Measurements from ENCODE around the gene MRM2.

MRM2 gene

GRCh38 chr7:2201686-2202360, 40.2 kb downstream of the MRM2 start:
- DNase-seq, result no peak

GRCh38 chr7:2201128-2201527, 40.9 kb downstream of the MRM2 start:
- DNase-seq, result no peak

GRCh38 chr7:2200584-2200980, 41.4 kb downstream of the MRM2 start:
- DNase-seq, result no peak

DNA sequence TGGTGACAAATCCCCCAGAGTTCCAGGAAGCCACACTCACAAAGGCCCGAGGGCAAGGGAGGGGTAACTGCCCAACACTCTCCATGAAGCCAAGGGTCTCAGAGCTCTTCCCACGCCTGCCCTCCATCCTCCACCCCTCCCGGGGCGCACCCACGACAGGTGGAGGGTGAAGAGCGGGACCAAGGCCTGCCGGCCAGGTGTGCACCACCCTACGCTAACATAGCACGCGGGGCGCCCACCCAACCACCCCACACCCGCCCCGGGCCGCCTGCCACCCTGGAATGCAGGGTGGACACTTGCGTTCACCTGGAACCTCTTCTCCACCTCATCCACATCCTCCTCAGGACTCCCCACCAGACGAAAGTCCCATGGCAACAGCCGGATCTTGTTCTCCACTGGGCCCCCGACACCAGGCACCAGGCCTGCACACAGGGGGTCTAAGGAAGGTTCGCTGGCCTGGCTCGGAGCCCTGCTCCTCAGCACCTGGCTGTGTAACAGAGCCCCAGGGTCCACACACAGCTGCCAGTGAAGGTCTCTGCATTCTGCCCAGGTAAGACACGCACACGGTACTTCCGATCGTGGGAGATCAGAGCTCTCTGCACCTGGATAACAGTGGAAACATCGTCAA, 41.9 kb downstream of the MRM2 start:
- DNase-seq, result no peak

DNA sequence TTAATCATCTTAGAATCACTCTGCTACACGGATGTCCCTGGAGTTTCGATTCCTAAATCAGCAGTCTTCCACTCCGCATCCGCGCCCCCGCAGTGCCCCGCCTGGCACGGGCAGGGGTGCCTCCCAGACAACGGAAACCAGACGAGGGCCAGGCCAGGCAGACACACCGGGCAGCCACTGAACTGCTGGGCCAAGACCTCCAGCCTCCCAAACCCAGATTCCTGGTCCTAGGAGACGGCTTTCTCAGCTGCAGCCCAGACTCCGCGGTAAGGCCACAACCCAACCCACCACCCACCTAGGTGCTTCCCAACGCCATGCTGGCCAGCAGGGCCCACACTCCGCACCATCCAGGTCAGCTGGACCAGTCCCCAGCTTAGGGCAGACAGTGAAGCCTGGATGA, 42.5 kb downstream of the MRM2 start:
- DNase-seq, result no peak

- no peak for DNase-seq
Measured at GRCh38 chr7:2198760-2199159, 43.2 kb downstream of the MRM2 start.

GRCh38 chr7:2198206-2198605, 43.8 kb downstream of the MRM2 start:
- peak; percentile 39 for DNase-seq

GRCh38 chr7:2197436-2198155, 44.4 kb downstream of the MRM2 start:
- DNase-seq, result no peak

GRCh38 chr7:2196381-2197378, 45.3 kb downstream of the MRM2 start:
- DNase-seq, result no peak

DNA sequence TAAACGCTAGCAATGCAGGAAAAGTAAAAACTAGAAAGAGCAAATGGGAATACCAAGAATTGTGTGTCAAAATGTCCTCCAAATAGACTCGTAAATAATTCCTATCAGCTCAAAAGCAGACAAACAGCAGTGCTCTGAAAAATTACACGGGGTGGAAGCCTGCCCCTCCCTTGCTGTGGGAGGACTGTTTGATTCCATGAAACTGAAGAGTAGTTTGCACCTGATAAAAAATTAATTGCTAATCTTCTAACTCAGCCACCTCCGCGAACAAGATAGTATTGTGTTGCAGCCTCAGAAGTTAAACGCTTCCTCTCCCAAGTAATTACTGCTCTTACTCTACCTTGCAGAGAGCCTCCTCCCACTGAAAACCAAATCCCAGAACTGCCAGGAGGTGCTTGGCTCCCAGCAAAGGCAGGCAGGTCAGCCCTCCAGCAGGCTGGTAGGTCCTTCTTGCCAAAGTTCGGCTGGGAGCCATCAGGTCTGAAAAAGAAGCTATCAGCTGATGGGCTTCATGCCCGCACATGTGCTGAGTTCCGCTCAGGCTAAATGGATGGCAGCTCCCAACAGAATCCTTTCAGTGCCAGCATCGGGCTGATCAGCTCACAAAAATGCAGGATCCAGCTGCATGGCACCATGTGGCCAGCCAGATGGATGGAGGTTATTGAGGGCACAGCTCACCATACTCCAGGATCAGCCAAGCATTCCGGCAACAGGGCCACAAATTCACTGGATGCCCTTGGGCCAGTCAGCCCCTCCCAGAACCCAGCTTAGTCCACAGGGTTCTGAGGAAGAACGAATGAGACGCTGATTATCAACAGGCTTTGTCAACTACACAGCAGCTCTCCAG, 46.4 kb downstream of the MRM2 start:
- DNase-seq, result no peak

- no peak for DNase-seq
Measured at GRCh38 chr7:2193575-2194305, 48.3 kb downstream of the MRM2 start.

DNA sequence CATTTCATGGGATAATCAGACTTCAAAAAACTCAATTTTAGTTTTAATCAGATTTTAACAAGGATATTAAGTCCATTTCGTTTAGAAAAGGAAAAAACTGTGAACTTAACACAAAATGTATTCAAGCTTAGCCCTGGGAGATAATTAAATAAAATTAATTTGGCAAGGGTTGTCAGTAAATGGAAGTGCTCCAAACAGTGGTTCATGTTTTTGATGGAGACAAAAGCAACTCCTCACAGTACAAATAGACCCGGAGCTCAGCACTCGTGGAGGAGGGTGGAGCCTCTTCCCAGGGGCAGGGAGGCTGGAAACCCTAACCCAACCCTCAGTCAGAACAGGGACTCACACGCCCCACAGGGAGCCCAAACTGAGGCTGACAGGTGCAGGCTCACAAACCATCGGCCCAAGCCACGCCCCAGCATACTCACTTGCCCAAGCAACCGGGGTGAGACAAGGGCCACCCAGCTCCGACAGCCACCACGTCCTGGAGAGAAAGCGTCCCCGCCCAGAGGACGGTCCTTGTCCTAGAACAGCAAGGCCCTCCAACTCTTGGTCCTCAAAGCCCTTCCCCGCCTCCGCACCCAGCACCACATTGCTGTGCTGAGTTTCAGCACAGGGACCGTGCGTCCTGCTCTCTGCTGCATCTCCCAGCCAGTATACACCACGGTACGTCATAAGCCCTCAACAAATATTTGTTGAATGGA, 49.0 kb downstream of the MRM2 start:
- DNase-seq, result peak; percentile 94

GRCh38 chr7:2191016-2191415, 51.0 kb downstream of the MRM2 start:
- no peak for DNase-seq

- no peak for DNase-seq
Measured at GRCh38 chr7:2190531-2190930, 51.5 kb downstream of the MRM2 start.

DNA sequence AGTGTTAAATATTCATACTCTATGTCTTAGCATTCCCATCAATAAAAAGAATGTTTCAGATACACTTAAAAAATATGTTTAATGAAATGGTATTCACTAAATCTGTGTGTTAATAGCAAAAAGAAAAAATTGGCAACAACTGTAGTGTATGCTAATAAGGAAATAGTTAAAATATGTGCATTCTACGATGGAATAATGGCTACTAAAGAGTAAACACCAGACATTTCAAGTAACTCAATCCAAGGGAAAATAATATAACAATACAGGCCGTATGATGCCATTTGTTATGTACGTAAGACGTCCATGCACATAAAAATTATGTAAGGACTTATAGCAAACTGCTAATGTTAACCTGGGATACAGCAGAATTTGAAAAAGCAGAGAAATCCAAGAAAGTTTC, 55.8 kb downstream of the MRM2 start:
- DNase-seq, result no peak

GRCh38 chr7:2185715-2186114, 56.3 kb downstream of the MRM2 start:
- no peak for DNase-seq
